Measurements from ENCODE around the gene AK1.

GRCh38 chr9:127923046-127923445 is 45.6 kb upstream of the AK1 start:
- TF ChIP-seq, protein P1, sequence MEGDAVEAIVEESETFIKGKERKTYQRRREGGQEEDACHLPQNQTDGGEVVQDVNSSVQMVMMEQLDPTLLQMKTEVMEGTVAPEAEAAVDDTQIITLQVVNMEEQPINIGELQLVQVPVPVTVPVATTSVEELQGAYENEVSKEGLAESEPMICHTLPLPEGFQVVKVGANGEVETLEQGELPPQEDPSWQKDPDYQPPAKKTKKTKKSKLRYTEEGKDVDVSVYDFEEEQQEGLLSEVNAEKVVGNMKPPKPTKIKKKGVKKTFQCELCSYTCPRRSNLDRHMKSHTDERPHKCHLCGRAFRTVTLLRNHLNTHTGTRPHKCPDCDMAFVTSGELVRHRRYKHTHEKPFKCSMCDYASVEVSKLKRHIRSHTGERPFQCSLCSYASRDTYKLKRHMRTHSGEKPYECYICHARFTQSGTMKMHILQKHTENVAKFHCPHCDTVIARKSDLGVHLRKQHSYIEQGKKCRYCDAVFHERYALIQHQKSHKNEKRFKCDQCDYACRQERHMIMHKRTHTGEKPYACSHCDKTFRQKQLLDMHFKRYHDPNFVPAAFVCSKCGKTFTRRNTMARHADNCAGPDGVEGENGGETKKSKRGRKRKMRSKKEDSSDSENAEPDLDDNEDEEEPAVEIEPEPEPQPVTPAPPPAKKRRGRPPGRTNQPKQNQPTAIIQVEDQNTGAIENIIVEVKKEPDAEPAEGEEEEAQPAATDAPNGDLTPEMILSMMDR (conservative IDR thresholded peaks at IDR 0.05) = no peak
- TF ChIP-seq ZFX (IDR thresholded peaks at IDR 0.05) = no peak

Measured in C4-2B (cell line).